HG02623 (cell line): Measurements from ENCODE around the gene NMS.
"Not testable (repeated sequence)": the region's sequence is repeated elsewhere in the genome, so short reads cannot be mapped to it uniquely, and the experiment has no call there.

ENCODE experiments used
- ATAC-seq: cut with Tn5 transposase; IDR thresholded peaks from one replicate; pipeline ENCODE4 v1.9.1; 2021; ENCODE audit warnings: moderate library complexity; ENCODE audit not compliant: unreplicated experiment

NMS gene

GRCh38 chr2:100470182-100470581, at the start of gene NMS:
NMS (plus strand) TSS chr2:100470482; CDS start chr2:100470489, 7 bp downstream.
- no peak for ATAC-seq

DNA sequence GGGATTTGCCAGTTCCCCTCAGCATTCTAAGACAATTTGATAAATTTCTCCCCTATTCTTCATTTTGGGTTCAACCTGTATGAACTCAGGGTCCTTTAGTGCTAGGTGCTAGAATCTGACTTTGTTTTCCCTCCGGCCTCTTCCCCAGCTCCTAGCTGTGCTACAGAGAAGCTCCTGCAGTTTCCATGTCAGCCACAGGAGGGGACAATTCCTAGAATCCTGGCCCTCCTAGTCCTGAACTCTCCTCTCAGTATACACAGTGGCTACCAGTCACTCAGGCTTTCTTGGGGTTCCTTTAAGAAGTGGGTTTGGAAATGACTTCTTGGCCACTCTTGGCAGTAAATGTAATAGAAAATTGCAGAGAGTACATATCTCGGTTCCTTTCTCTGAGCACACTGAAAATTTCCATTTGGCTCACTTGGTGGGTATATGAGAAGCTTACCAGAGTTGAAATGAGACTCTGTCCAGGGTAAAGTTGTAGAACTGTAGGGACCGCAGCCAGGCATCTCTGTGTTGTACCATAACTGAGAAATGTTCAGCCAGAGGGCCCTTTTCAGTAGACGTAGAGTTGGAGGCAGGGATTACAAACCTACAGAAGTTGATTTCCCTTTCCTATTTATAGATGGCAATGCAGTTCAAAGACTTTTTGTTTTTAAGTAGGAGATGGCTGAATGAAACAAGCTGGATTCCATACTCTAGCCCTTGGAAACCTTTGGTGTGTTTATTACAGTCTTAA, 47.8 kb upstream of the NMS start:
- no peak for ATAC-seq

- ATAC-seq, result no peak
These were observed 46.7 kb upstream of the NMS start for GRCh38 chr2:100423631-100424030.

DNA sequence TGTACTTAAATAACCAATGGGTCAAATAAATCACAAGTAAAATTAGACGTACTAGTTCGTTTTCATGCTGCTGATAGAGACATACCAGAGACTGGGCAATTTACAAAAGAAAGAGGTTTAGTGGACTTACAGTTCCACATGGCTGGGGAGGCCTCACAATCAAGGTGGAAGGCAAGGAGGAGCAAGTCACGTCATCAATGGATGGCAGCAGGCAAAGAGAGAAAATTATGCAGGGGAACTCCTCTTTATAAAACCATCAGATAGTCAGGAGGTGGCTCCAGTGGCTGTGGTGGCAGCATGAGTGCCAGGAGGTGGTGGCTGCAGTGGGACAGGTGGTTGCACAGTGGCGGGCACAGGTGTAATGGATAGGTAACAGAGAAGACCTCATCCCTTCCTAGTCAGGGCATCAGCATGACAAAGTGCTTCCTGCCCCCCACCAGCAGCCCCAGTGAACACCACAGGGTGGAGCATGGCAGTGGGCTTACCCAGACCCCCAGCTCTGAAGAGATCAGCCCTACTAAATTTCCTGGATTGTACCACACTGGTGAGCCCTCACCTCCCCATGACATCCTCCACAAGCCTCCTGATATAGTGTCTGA, 45.9 kb upstream of the NMS start:
- ATAC-seq, result no peak

DNA sequence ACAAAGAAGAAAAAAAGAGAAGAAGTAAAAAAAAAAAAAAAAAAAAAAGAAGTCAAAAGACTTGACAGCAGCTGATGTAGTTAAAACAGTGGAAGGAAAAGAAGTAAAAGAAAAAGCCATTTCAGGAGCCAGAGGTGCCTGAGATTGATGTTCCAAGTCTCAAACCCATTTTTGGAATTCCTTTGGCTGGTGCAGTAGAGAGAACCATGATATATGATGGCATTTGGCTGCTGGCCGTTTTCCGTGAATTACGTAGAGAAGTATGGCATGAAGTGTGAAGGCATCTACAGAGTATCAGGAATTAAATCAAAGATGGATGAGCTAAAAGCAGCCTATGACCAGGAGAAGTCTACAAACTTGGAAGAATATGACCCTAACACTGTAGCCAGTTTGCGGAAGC, 45.2 kb upstream of the NMS start:
- no peak for ATAC-seq

GRCh38 chr2:100425573-100426383, 44.5 kb upstream of the NMS start:
- no peak for ATAC-seq

DNA sequence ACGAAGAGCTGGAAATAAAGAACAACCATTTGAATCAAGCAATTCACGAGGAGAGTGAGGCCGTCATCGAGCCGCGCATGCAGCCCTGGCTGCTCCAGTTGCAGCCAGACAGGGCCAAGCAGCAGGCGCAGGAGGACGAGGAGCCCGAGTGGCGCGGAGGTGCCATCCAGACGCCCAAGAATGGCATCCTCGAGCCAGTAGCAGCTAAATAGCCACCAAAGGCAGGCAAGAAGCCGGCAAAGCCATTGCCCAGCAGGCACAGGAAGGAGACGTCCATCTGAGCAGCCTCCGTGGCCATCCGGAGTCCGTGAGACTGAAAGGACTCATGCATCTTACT, 43.9 kb upstream of the NMS start:
- ATAC-seq, result no peak

DNA sequence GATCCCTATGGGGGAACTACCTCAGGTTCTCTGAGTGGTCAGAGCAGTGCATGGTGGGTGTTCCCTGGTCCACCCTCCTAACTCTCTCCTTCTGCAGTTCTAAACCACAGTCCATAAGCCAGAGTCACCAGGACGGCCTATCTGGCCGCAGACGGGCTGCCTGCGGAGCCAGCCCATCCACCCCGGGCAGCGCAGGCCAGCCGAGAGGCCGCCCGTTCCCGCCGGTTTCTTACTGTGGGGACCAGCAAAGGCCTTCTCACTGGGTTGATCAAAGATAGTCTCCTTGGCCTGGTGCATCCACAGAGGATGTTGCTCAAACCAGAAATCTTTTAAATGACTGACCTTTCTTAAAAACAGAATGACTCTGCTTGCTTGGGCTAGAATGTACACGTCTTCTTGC, 43.2 kb upstream of the NMS start:
- no peak for ATAC-seq

DNA sequence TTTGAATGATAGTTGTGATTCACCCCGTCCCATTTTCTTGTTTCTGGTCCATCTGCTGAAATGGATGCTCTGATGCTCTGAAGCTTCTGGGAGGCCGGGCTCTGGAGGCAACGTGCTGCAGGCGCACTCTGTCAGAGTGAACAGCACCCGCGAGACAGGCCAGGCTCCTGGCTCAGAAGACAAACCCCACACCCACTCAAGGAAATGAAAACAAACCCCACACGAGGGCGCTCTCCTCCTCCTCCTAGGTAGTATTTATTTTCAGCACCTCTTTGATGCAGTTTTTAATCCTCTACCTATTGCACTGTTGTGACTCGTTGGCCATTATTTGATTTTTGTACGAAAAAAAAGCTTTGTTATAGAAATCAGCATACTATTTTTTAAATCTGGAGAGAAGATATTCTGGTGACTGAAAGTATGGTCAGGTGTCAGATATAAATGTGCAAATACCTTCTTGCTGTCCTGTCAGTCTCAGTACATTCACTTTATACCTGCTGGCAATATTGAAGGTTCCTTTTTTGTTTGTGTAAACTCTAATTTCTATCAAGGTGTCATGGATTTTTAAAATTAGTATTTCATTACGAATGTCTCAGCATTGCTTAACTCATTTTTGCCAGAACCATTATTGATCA, 42.5 kb upstream of the NMS start:
- ATAC-seq, result no peak

- ATAC-seq, result no peak
These were observed 40.6 kb upstream of the NMS start for GRCh38 chr2:100429726-100430125.

- ATAC-seq, result no peak
These were observed 32.5 kb upstream of the NMS start for GRCh38 chr2:100437751-100438150.

DNA sequence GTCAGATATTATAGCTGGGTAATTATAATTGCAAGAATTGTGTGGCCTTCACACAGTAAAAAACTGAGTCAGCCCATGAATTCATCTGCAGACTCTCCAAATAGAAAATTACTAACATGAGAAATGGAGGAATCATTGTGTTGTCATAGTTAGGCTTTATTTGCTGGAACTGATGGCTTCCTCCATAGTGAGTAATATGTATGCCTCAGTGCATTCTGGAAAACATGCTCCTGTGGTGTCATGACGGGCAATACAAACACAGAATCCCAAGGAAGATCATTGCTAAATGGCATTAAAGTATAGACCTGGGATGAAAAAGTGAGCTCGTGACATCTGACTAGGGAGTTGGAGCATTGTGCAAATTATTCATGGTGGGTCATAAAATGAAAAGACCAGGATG, 23.6 kb upstream of the NMS start:
- no peak for ATAC-seq

- no peak for ATAC-seq
These were observed 19.2 kb upstream of the NMS start for GRCh38 chr2:100451092-100451491.

- ATAC-seq, result no peak
These were observed 18.5 kb upstream of the NMS start for GRCh38 chr2:100451734-100452133.

- ATAC-seq, result peak; percentile 68
These were observed 16.4 kb upstream of the NMS start for GRCh38 chr2:100453853-100454252.

DNA sequence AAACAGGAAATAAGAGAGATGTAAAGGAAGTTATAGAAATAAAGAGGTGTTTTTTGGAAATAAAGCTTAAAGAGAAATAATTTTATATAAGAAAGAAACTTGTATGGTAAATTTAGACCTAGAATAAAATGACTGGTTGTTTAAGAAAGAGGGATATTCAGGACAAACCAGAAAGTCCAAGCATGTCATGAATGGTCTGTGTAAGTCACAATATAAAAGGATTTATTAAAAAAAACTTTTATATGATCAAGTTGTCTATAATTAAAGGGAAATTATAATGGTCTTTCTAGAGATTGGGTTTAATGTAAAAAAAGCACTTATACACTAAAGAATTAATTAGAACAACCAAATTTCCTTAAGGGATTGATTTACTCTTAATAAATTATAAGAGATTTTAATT, 13.9 kb upstream of the NMS start:
- ATAC-seq, result not testable (repeated sequence)

DNA sequence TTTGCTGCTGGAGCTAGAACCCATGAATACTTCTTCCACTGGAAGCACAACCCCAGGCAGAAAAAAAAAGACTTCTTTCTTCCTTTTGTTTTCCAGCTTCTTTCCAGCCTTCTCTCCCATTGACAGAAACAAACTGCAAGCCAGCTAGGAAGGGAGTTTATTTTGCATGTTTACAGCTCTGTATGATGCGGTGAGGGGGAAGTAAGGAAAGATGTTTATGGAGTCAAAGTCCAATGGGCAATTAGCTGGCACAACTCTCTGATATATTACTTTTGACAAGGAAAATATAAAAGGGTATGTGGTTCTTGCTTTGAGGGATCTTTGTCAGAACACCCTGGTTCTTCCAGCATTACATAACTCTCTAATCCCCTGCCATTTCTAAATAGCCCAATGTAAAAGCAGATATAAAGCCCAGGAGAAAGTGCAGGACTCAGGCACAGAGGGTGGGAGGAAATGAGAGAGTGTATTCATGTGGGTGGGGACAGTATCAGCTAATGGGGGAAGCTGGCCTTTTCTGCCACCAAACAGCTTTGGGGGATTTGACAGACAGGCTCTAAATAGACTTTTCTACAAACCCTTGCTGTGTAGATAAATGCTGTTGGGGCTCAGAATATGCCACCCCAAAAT, 9.3 kb upstream of the NMS start:
- no peak for ATAC-seq

DNA sequence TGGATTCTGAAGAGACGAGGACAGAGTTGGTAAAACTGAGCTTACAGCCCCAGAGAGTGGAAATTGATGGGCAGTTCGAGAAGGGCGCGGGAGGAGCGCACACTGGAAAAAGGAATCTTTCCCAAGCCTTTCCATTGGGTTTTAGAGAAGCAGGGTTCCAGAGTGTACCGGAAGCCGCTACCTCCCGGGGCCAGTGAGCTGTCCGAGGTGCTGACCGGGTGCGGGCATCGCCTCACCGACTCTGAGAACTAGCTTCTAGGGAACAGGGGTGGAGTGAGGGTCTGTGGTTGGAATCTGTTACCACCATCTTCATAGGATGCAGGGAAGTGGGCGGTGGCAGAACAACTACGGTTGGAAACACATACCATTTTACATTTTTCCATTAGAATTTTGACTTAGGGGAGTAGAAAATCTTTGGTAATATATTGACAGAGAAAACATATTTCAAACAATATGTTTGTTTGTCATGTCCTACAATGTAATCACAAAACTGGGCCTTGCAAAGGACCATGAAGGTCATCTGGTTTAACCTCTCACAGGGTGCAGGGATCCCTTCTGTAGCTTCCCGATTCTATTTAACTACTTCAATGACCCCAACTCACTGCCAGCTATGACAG, 724 bp downstream of the NMS start:
- no peak for ATAC-seq

DNA sequence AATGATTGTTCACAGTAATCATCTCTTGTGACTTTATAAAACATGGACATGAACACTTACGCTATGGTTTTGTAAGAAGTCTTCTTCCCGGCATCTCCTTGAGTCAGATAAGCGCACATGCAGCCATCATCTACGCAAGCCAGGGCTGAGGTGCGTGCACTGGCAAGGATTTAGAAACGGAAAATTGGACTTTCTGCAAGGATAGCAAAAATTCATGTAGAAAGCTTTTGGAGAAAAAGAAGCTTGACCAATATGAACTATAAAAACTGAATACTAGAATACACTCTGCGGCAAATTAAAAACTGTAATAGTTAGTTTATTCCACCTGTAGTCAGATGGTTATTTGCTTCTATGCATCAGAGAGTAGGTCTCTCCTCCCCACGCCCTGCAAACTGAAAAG, 6.3 kb downstream of the NMS start:
- ATAC-seq, result no peak

DNA sequence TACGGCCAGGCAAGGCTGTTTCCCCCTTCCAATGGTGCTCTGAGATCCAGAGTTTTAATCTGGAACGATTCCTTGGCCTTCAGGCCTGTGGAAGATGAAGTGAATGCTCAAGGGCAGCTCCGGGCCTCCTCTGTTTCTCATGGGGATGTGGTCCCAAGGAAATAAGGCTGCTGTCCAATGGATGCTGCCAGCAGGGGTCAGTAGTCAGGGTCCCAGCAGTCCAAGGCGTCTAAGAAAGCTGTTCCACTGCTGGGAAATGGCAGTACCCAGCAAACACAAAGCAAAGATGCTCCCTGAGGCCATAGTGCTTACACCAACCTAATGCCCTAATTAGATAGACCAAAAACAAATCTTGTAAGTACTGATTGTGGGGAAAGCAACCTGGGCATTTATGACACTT, 12.5 kb downstream of the NMS start:
- no peak for ATAC-seq

DNA sequence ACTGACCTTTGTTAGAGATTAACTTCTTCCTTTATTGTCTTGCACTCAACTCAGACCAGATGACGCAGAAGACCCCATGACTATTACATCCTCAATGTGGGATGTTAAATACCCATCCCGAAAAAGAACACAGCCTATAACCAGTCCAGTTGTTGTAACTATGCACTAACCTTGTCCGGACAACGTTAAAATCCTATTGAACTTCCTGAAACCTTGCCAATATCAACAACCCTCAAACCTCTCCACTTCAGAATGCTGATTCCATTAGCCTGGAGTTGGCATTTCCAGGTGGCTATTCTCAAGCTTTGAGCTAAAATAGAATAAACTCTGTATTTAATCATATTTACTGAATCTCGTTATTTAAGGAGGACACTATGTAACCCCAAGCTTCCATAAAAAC, 13.6 kb downstream of the NMS start:
- ATAC-seq, result no peak
